CD14-positive monocyte (primary cell): ENCODE measurements around the gene SHROOM1. TPM values are rescaled to one million over a fixed set of nuclear protein-coding genes. Genes with fewer than 3 reads are reported as not detected.

Experiments used
- DNase-seq, 3 donors: peaks; one replicate each; pipeline ENCODE4 v3.0.0-alpha.2; 2011 to 2022
- H2AFZ ChIP-seq: 2 replicates; pipeline ENCODE4 v1.6.0; 2012; ENCODE audit warnings: mild to moderate bottlenecking, low read depth, low read length, inconsistent platforms; ENCODE audit not compliant: insufficient read depth, poor library complexity, severe bottlenecking
- H3K27ac ChIP-seq, 2 donors: 1 replicate in 1 of 2; 2 replicates in 1 of 2; pipeline ENCODE4 v1.5.1; 2012 to 2013; ENCODE audit warnings: low read length in 2 of 2, control low read depth in 1 of 2, inconsistent platforms in 1 of 2, low read depth in 1 of 2, mild to moderate bottlenecking in 1 of 2
- H3K27me3 ChIP-seq, 2 donors: one replicate each; pipeline versions ENCODE4 v1.6.0 to v1.6.1; 2011 to 2013; ENCODE audit warnings: low read length in 2 of 2; ENCODE audit not compliant: control insufficient read depth in 2 of 2, insufficient read depth in 2 of 2
- H3K36me3 ChIP-seq, 2 donors: replicated peaks in 1 of 2; 1 replicate in 1 of 2; 2 replicates in 1 of 2; pipeline versions ENCODE4 v1.5.1 to v1.6.1; 2012 to 2013; ENCODE audit warnings: low read length in 2 of 2, control low read depth in 1 of 2, inconsistent platforms in 1 of 2, mild to moderate bottlenecking in 1 of 2; ENCODE audit not compliant: insufficient read depth in 2 of 2, control insufficient read depth in 1 of 2
- H3K4me1 ChIP-seq, 2 donors: 1 replicate in 1 of 2; 2 replicates in 1 of 2; pipeline versions ENCODE4 v1.5.1 to v1.6.1; 2012 to 2013; ENCODE audit warnings: low read length in 2 of 2, control low read depth in 1 of 2, inconsistent platforms in 1 of 2, mild to moderate bottlenecking in 1 of 2, moderate library complexity in 1 of 2; ENCODE audit not compliant: insufficient read depth in 2 of 2, control insufficient read depth in 1 of 2
- H3K4me2 ChIP-seq: replicated peaks from 2 replicates; pipeline ENCODE3; 2012; ENCODE audit warnings: low read length, moderate library complexity, mild to moderate bottlenecking; ENCODE audit not compliant: poor library complexity, severe bottlenecking; ENCODE audit errors: extremely low read depth
- H3K4me3 ChIP-seq, 3 experiments: fragments of 200-600 bp in 1 of 3; sonication (generic) in 1 of 3; replicated peaks in 1 of 3; 1 replicate in 2 of 3; 2 replicates in 1 of 3; pipeline ENCODE4 v1.5.1; 2011 to 2013; ENCODE audit warnings: low read length in 3 of 3, mild to moderate bottlenecking in 3 of 3, control low read depth in 2 of 3, low read depth in 2 of 3, inconsistent platforms in 1 of 3, moderate library complexity in 1 of 3
- H3K79me2 ChIP-seq: 2 replicates; pipeline ENCODE4 v1.6.0; 2012; ENCODE audit warnings: mild to moderate bottlenecking, control low read depth, inconsistent platforms, low read length, moderate library complexity; ENCODE audit not compliant: insufficient read depth
- H3K9ac ChIP-seq: 2 replicates; pipeline ENCODE4 v1.6.0; 2017; ENCODE audit warnings: low read length, mild to moderate bottlenecking; ENCODE audit not compliant: insufficient read depth, poor library complexity, severe bottlenecking
- H3K9me3 ChIP-seq, 2 donors: replicated peaks in 1 of 2; 1 replicate in 1 of 2; 2 replicates in 1 of 2; pipeline versions ENCODE4 v1.5.1 to v1.6.1; 2012 to 2013; ENCODE audit warnings: low read length in 2 of 2, control low read depth in 1 of 2; ENCODE audit not compliant: control insufficient read depth in 1 of 2, insufficient read depth in 1 of 2
- H4K20me1 ChIP-seq: 2 replicates; pipeline ENCODE4 v1.6.0; 2012; ENCODE audit warnings: mild to moderate bottlenecking, low read length, control low read depth, moderate library complexity; ENCODE audit not compliant: insufficient read depth
- H3K27ac Mint-ChIP-seq, 7 donors: one replicate each; pipeline ENCODE4 v1.8.0; 2020; ENCODE audit warnings: mild to moderate bottlenecking in 7 of 7, mixed read lengths in 7 of 7, moderate library complexity in 6 of 7, inconsistent platforms in 2 of 7
- H3K27me3 Mint-ChIP-seq, 3 donors: one replicate each; pipeline ENCODE4 v1.8.0; 2021 to 2022; ENCODE audit warnings: low read depth in 3 of 3, mild to moderate bottlenecking in 3 of 3, mixed read lengths in 3 of 3, moderate library complexity in 3 of 3, inconsistent platforms in 1 of 3
- H3K36me3 Mint-ChIP-seq, 2 donors: one replicate each; pipeline ENCODE4 v1.8.0; 2020; ENCODE audit warnings: mixed read lengths in 2 of 2, inconsistent platforms in 1 of 2, mild to moderate bottlenecking in 1 of 2
- H3K4me1 Mint-ChIP-seq: one replicate; pipeline ENCODE4 v1.8.0; 2020; ENCODE audit warnings: mild to moderate bottlenecking, mixed read lengths
- H3K4me3 Mint-ChIP-seq, 2 donors: one replicate each; pipeline ENCODE4 v1.8.0; 2020; ENCODE audit warnings: mild to moderate bottlenecking in 2 of 2, mixed read lengths in 2 of 2, moderate library complexity in 1 of 2
- H3K9me3 Mint-ChIP-seq, 7 donors: one replicate each; pipeline ENCODE4 v1.8.0; 2020 to 2022; ENCODE audit warnings: mixed read lengths in 7 of 7, mild to moderate bottlenecking in 6 of 7, moderate library complexity in 6 of 7, inconsistent platforms in 2 of 7
- WGBS: methylation state at CpG from one replicate; pipeline ENCODE4 v1.1.5; 2013; ENCODE audit warnings: missing lambda C conversion rate; ENCODE audit not compliant: insufficient coverage; 5-methylcytosine and 5-hydroxymethylcytosine counted together
- intact Hi-C, 2 donors: fragments of 100-400 bp; cut with micrococcal nuclease; formaldehyde crosslinking; loops; one replicate each; pipeline versions ENCODE4 v1.15.0 to v1.15.1; 2023
- polyA plus RNA-seq, 3 donors: library from polyadenylated mRNA; depleted of rRNA in 1 of 3; unstranded in 2 of 3; stranded (reverse) in 1 of 3; fragments of 300-500 nt in 2 of 3; fragments of >200 nt in 1 of 3; fragmentation: Illumina TruSeq in 2 of 3; gene quantifications; 1 replicate in 2 of 3; 2 replicates in 1 of 3; pipeline ENCODE4 v1.2.3, GENCODE V29; 2012 to 2021
- TF ChIP-seq, protein P1 (sequence below): fragments of 200-600 bp; IDR thresholded peaks from one replicate; pipeline ENCODE4 v1.8.0; 2022; ENCODE audit warnings: antibody characterized with exemption, mild to moderate bottlenecking

The SHROOM1 gene
- polyA plus RNA-seq, 3 donors: 6.4 to 27.0 (median 16.1) TPM

DNA sequence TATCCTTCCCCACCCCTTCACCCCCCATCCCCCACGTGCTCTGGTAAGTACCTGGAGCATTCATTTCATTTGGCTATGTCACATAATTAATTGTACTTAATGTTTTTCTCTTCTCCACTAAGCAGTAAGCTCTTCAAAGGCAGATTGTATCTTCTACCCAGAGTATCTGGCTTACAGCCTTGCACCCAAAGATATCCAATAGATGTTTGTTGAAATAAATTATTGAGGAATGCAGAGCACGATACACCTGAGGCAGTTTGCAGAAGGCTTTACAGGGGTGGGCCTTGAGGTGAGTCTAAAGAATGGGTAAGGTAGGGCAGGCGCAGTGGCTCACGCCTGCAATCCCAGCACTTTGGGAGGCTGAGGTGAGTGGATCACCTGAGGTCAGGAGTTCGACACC is 19.8 kb downstream of the SHROOM1 start:
- Mint-ChIP-seq H3K27ac (no peak overlapping the region), H3K4me1 (peaks cover 14% of the 10 kb centered on the region), H3K4me3 (peak overlapping the region in 1 of 2 donors; percentile 74), H3K36me3 (peaks cover 6 to 14% of the 10 kb centered on the region in 2 donors), H3K27me3 (peaks cover 60 to 84% (median 64%) of the 10 kb centered on the region in 3 donors), H3K9me3 (peaks cover 0 to 21% (median 9%) of the 10 kb centered on the region in 7 donors)
- H3K4me3 ChIP-seq: no peak overlapping the region
- WGBS: 83% methylated on average over 2 of the region's 5 CpGs
- H3K79me2 ChIP-seq: no peaks in the 10 kb centered on the region
- no peak overlapping the region for H2AFZ ChIP-seq
- no peaks in the 10 kb centered on the region for H4K20me1 ChIP-seq
- no peak overlapping the region for H3K27ac ChIP-seq
- H3K36me3 ChIP-seq: no peaks in the 10 kb centered on the region
- peaks cover 4 to 19% of the 10 kb centered on the region in 2 donors for H3K9me3 ChIP-seq
- H3K9ac ChIP-seq: no peak overlapping the region
- peaks cover 0 to 23% of the 10 kb centered on the region in 2 donors for H3K4me1 ChIP-seq
- no peak for DNase-seq
- intact Hi-C loops: loop anchor here in 1 of 2 donors (10.0 kb wide), 1 partner anchor 306 kb away; no protein-coding TSS in a partner anchor
- H3K4me2 ChIP-seq: no peak overlapping the region
- TF ChIP-seq, protein P1, sequence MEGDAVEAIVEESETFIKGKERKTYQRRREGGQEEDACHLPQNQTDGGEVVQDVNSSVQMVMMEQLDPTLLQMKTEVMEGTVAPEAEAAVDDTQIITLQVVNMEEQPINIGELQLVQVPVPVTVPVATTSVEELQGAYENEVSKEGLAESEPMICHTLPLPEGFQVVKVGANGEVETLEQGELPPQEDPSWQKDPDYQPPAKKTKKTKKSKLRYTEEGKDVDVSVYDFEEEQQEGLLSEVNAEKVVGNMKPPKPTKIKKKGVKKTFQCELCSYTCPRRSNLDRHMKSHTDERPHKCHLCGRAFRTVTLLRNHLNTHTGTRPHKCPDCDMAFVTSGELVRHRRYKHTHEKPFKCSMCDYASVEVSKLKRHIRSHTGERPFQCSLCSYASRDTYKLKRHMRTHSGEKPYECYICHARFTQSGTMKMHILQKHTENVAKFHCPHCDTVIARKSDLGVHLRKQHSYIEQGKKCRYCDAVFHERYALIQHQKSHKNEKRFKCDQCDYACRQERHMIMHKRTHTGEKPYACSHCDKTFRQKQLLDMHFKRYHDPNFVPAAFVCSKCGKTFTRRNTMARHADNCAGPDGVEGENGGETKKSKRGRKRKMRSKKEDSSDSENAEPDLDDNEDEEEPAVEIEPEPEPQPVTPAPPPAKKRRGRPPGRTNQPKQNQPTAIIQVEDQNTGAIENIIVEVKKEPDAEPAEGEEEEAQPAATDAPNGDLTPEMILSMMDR: no peak
- H3K27me3 ChIP-seq: peaks cover 48 to 70% of the 10 kb centered on the region in 2 donors

DNA sequence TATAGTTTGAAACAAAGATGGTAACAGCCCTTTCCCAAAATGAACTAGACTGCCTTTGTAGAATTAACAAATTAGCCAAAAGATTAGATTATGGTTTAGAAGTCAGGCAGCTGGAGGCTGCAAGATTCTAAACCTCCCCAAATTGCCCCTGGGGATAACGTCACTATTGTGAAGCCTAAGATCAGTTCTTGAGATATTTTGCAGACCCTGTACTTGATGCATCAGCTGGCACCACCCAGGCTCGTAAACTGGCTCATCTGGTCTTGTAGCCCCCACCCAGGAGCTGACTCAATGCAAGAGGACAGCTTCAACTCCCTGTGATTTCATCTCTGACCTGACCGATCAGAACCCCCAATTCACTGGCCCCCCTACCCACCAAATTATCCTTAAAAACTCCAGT is 21.6 kb downstream of the SHROOM1 start:
- no peak overlapping the region for H3K4me3 Mint-ChIP-seq
- peaks cover 0 to 7% of the 10 kb centered on the region in 2 donors for H3K9me3 ChIP-seq
- peaks cover 2 to 9% of the 10 kb centered on the region in 2 donors for H3K36me3 Mint-ChIP-seq
- H3K27ac ChIP-seq: no peak overlapping the region
- peaks cover 0 to 18% (median 10%) of the 10 kb centered on the region in 7 donors for H3K9me3 Mint-ChIP-seq
- TF ChIP-seq, protein P1: no peak
- H3K4me3 ChIP-seq: no peak overlapping the region
- DNase-seq: no peak
- H3K4me1 Mint-ChIP-seq: peaks cover 19% of the 10 kb centered on the region
- peaks cover 38 to 56% of the 10 kb centered on the region in 2 donors for H3K27me3 ChIP-seq
- intact Hi-C loops: no loop called here
- no peak overlapping the region for H3K9ac ChIP-seq
- no peak overlapping the region for H2AFZ ChIP-seq
- peaks cover 54 to 72% (median 57%) of the 10 kb centered on the region in 3 donors for H3K27me3 Mint-ChIP-seq
- no peak overlapping the region for H3K4me2 ChIP-seq
- peaks cover 0 to 16% of the 10 kb centered on the region in 2 donors for H3K4me1 ChIP-seq
- 72% methylated on average over 2 of the region's 3 CpGs for WGBS
- H3K79me2 ChIP-seq: no peaks in the 10 kb centered on the region
- H3K36me3 ChIP-seq: no peaks in the 10 kb centered on the region
- no peak overlapping the region for H3K27ac Mint-ChIP-seq
- no peaks in the 10 kb centered on the region for H4K20me1 ChIP-seq
